Measurements from ENCODE around the gene ARHGEF6. TPM values are rescaled to one million over a fixed set of nuclear protein-coding genes. Genes with fewer than 3 reads are reported as not detected.

Gene ARHGEF6
- total RNA-seq, 1 experiment from 2014 or later: 5.1 TPM

- TF ChIP-seq AR (CRISPR knock-in tag; IDR thresholded peaks at IDR 0.05) (no peak), JUN (CRISPR knock-in tag; IDR thresholded peaks at IDR 0.05) (no peak), ELF4 (CRISPR knock-in tag; IDR thresholded peaks at IDR 0.05; ENCODE audit: low read depth) (no peak), NFATC4 (CRISPR knock-in tag; IDR thresholded peaks at IDR 0.05) (no peak), MYBL2 (CRISPR knock-in tag; IDR thresholded peaks at IDR 0.05) (no peak), ZNF423 (CRISPR knock-in tag; IDR thresholded peaks at IDR 0.05) (no peak), E2F1 (CRISPR knock-in tag; IDR thresholded peaks at IDR 0.05) (no peak), GABPB1 (CRISPR knock-in tag; IDR thresholded peaks at IDR 0.05) (no peak)
- TF ChIP-seq, protein P1, sequence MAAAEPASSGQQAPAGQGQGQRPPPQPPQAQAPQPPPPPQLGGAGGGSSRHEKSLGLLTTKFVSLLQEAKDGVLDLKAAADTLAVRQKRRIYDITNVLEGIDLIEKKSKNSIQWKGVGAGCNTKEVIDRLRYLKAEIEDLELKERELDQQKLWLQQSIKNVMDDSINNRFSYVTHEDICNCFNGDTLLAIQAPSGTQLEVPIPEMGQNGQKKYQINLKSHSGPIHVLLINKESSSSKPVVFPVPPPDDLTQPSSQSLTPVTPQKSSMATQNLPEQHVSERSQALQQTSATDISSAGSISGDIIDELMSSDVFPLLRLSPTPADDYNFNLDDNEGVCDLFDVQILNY (CRISPR knock-in tag; IDR thresholded peaks at IDR 0.05): no peak
- TF ChIP-seq, protein P2, sequence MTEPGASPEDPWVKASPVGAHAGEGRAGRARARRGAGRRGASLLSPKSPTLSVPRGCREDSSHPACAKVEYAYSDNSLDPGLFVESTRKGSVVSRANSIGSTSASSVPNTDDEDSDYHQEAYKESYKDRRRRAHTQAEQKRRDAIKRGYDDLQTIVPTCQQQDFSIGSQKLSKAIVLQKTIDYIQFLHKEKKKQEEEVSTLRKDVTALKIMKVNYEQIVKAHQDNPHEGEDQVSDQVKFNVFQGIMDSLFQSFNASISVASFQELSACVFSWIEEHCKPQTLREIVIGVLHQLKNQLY (CRISPR knock-in tag; IDR thresholded peaks at IDR 0.05): no peak
Observed at GRCh38 chrX:136626237-136626636, 154.5 kb downstream of the ARHGEF6 start (continued).

- H3K9me3 Mint-ChIP-seq: no peaks in the 10 kb centered on the region
- CTCF ChIA-PET: no interaction called here
Observed at GRCh38 chrX:136625246-136625645, 155.5 kb downstream of the ARHGEF6 start.

More at GRCh38 chrX:136625246-136625645, 155.5 kb downstream of the ARHGEF6 start:
- H3K27me3 Mint-ChIP-seq (ENCODE audit: low read depth): no peaks in the 10 kb centered on the region
- POLR2A ChIA-PET: no interaction called here
- DNase-seq (ENCODE audit: low spot score) (no peak), ATAC-seq (no peak)
- H3K4me1 Mint-ChIP-seq: no peaks in the 10 kb centered on the region
- TF ChIP-seq AFF4 (CRISPR knock-in tag; IDR thresholded peaks at IDR 0.05; ENCODE audit: borderline replicate concordance): no peak
- TF ChIP-seq ZMAT4 (CRISPR knock-in tag; IDR thresholded peaks at IDR 0.05): no peak
- TF ChIP-seq, protein P3, sequence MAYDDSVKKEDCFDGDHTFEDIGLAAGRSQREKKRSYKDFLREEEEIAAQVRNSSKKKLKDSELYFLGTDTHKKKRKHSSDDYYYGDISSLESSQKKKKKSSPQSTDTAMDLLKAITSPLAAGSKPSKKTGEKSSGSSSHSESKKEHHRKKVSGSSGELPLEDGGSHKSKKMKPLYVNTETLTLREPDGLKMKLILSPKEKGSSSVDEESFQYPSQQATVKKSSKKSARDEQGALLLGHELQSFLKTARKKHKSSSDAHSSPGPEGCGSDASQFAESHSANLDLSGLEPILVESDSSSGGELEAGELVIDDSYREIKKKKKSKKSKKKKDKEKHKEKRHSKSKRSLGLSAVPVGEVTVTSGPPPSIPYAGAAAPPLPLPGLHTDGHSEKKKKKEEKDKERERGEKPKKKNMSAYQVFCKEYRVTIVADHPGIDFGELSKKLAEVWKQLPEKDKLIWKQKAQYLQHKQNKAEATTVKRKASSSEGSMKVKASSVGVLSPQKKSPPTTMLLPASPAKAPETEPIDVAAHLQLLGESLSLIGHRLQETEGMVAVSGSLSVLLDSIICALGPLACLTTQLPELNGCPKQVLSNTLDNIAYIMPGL (CRISPR knock-in tag; IDR thresholded peaks at IDR 0.05): no peak
- TF ChIP-seq TEAD1 (CRISPR knock-in tag; IDR thresholded peaks at IDR 0.05): no peak
- no peak for TF ChIP-seq TCF7 (CRISPR knock-in tag; IDR thresholded peaks at IDR 0.05; ENCODE audit: low read depth)
- TF ChIP-seq, protein P4, sequence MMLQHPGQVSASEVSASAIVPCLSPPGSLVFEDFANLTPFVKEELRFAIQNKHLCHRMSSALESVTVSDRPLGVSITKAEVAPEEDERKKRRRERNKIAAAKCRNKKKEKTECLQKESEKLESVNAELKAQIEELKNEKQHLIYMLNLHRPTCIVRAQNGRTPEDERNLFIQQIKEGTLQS (CRISPR knock-in tag; conservative IDR thresholded peaks at IDR 0.05): no peak
- no peak for TF ChIP-seq OVOL2 (CRISPR knock-in tag; IDR thresholded peaks at IDR 0.05; ENCODE audit: borderline replicate concordance)
- TF ChIP-seq ZNF425 (CRISPR knock-in tag; conservative IDR thresholded peaks at IDR 0.05): no peak
- TF ChIP-seq KAT7 (CRISPR knock-in tag; IDR thresholded peaks at IDR 0.05; ENCODE audit: borderline replicate concordance): no peak
- H3K4me3 Mint-ChIP-seq: no peak overlapping the region
- H3K27ac Mint-ChIP-seq: no peak overlapping the region
- H3K36me3 Mint-ChIP-seq: no peaks in the 10 kb centered on the region

Measured in WTC11 (cell line).